Bronchus fibroblast of lung (primary cell): ENCODE data around the gene XG. TPM values are rescaled to one million over a fixed set of nuclear protein-coding genes. Genes with fewer than 3 reads are reported as not detected.

Experiments used
- total RNA-seq: library from RNA; depleted of rRNA; stranded (reverse); fragments of >200 nt; gene quantifications from 2 replicates; pipeline ENCODE4 v1.2.3, GENCODE V29; 2015

Gene XG, protein sequence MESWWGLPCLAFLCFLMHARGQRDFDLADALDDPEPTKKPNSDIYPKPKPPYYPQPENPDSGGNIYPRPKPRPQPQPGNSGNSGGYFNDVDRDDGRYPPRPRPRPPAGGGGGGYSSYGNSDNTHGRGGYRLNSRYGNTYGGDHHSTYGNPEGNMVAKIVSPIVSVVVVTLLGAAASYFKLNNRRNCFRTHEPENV
- not detected in 2 replicates for total RNA-seq

GRCh38 chrX:2751874-2752300, at the start of gene XG:
XG (plus strand) TSS chrX:2752040; CDS start chrX:2752275, 235 bp downstream.

GRCh38 chrX:2828344-2828958, 76.6 kb downstream of the XG start, which contains the start of gene GYG2:
GYG2 (plus strand) TSS chrX:2828930; CDS start chrX:2830189, 1,259 bp downstream.

Other genes with a start within 250 kb of the XG start
- 370 and 399 TPM in 2 replicates for gene CD99, start 60.7 kb upstream of the XG start, total RNA-seq
- gene GYG2, start 76.9 kb downstream of the XG start, total RNA-seq = 5.9 and 6.1 TPM in 2 replicates
- gene ARSD, start 177.3 kb downstream of the XG start, total RNA-seq = 8.0 and 8.9 TPM in 2 replicates